Lower lobe of right lung (tissue), 2 donors: ENCODE results near the gene CDKAL1. TPM values are rescaled to one million over a fixed set of nuclear protein-coding genes. Genes with fewer than 3 reads are reported as not detected.

Experiments
- ATAC-seq, 2 donors: fragments of 200-7000 bp; cut with Tn5 transposase; one replicate each; pipeline ENCODE4 v1.9.1; 2020 to 2022; ENCODE audit warnings: mild to moderate bottlenecking in 2 of 2, moderate library complexity in 2 of 2
- DNase-seq: peaks from one replicate; pipeline ENCODE4 v3.0.0-alpha.2; 2020
- H3K27ac ChIP-seq: fragments of 200-600 bp; one replicate; pipeline ENCODE4 v1.8.0; 2022
- H3K27me3 ChIP-seq: fragments of 200-600 bp; one replicate; pipeline ENCODE4 v1.8.0; 2022; ENCODE audit warnings: low read depth
- H3K36me3 ChIP-seq: fragments of 200-600 bp; one replicate; pipeline ENCODE4 v1.8.0; 2022; ENCODE audit warnings: mild to moderate bottlenecking
- H3K4me1 ChIP-seq: fragments of 200-600 bp; one replicate; pipeline ENCODE4 v1.8.0; 2022
- H3K4me3 ChIP-seq: fragments of 200-600 bp; one replicate; pipeline ENCODE4 v1.8.0; 2022; ENCODE audit warnings: mild to moderate bottlenecking
- H3K9me3 ChIP-seq: fragments of 200-600 bp; one replicate; pipeline ENCODE4 v1.8.0; 2022
- intact Hi-C: fragments of 100-400 bp; cut with DNase I; formaldehyde crosslinking; loops from one replicate; pipeline ENCODE4 v1.11.0; 2022
- total RNA-seq: library from RNA; stranded (reverse); fragmentation: NEBNext Ultra II Directional; extraction: Animal tissue kit (Norgen Biotek cat#: 25700); gene quantifications from one replicate; pipeline ENCODE4 v1.2.1, GENCODE V29; 2021
- TF ChIP-seq, protein P1 (sequence below): fragments of 200-600 bp; IDR thresholded peaks from one replicate; pipeline ENCODE4 v1.8.0; 2022; ENCODE audit warnings: antibody characterized with exemption, mild to moderate bottlenecking
- donor health status: DM: no; HTN: yes; CAD: no; lungs with severe emphysema.

Gene CDKAL1
- total RNA-seq, 1 donor from 2014 or later: 16.0 TPM

DNA sequence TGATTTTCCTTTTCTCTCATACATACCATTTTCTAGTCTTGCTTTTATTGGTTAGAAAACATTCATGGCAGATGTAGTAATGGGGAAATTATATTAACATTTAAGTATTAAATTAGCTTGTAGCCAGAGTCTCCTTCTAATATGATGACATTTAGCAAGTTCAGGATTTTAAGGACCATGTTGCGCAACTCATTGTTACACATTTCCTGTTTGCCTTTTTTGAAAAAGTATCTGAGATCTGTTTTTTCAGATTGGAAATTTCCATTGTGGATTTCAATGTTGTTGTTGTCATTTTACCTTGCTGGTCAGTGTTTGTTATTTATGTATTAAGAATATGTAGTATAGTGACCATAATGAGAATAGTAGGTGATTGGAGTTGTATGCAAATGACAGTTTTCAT lies 38.7 kb downstream of the CDKAL1 start:
- Histone ChIP-seq H3K27me3 (no peaks in the 10 kb centered on the region), H3K27ac (no peak overlapping the region), H3K36me3 (peaks cover 8% of the 10 kb centered on the region), H3K4me3 (no peak overlapping the region), H3K9me3 (no peaks in the 10 kb centered on the region), H3K4me1 (peaks cover 14% of the 10 kb centered on the region)
- TF ChIP-seq, protein P1, sequence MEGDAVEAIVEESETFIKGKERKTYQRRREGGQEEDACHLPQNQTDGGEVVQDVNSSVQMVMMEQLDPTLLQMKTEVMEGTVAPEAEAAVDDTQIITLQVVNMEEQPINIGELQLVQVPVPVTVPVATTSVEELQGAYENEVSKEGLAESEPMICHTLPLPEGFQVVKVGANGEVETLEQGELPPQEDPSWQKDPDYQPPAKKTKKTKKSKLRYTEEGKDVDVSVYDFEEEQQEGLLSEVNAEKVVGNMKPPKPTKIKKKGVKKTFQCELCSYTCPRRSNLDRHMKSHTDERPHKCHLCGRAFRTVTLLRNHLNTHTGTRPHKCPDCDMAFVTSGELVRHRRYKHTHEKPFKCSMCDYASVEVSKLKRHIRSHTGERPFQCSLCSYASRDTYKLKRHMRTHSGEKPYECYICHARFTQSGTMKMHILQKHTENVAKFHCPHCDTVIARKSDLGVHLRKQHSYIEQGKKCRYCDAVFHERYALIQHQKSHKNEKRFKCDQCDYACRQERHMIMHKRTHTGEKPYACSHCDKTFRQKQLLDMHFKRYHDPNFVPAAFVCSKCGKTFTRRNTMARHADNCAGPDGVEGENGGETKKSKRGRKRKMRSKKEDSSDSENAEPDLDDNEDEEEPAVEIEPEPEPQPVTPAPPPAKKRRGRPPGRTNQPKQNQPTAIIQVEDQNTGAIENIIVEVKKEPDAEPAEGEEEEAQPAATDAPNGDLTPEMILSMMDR: no peak
- intact Hi-C loops: no loop called here
- ATAC-seq: no peak
- DNase-seq: no peak

DNA sequence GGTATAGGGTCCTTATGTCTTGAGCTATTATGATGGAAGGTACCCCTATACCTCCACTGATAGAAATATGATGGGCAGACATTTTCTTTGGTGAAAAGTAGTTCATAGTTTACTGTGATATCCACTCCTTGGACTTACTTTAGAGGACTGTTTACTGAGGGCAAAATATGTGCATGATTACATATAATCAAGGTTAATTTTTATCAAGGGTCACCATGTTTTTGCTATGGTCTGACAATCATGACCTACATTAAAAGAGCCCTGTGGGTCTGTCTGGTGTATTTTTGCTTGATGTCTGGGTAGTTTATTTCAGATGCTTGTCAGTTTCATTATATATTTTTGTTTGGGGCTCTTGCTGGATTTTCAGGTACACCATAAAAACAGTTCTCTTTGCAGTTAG lies 40.1 kb downstream of the CDKAL1 start:
- Histone ChIP-seq H3K4me1 (peaks cover 14% of the 10 kb centered on the region), H3K27ac (no peak overlapping the region), H3K4me3 (no peak overlapping the region), H3K9me3 (no peaks in the 10 kb centered on the region), H3K27me3 (no peaks in the 10 kb centered on the region), H3K36me3 (peaks cover 13% of the 10 kb centered on the region)
- TF ChIP-seq, protein P1: no peak
- ATAC-seq (no peak), DNase-seq (no peak)
- intact Hi-C loops: no loop called here

DNA sequence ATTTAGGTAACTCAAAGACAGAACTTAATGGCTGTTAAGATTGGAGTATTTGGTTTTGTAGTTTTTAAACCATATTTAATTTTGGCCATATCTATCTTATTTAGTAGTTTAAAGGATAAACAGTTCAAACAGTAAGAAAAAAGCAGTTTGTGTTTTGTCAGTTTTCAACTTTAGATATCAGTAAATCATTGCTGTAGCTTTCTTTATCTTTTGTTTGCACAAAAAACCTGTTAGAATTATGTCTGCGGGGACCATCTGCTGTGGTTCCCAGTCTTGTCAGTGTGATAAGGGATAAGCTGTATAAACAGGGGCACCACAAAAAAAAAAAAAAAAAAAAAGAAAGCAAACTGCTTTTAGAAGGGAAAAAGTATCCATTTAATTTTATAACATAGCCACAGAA lies 40.9 kb downstream of the CDKAL1 start:
- Histone ChIP-seq H3K4me3 (no peak overlapping the region), H3K27ac (no peak overlapping the region), H3K4me1 (peaks cover 14% of the 10 kb centered on the region), H3K27me3 (no peaks in the 10 kb centered on the region), H3K9me3 (no peaks in the 10 kb centered on the region), H3K36me3 (peaks cover 13% of the 10 kb centered on the region)
- DNase-seq: no peak
- intact Hi-C loops: no loop called here
- TF ChIP-seq, protein P1: no peak
- ATAC-seq: no peak

DNA sequence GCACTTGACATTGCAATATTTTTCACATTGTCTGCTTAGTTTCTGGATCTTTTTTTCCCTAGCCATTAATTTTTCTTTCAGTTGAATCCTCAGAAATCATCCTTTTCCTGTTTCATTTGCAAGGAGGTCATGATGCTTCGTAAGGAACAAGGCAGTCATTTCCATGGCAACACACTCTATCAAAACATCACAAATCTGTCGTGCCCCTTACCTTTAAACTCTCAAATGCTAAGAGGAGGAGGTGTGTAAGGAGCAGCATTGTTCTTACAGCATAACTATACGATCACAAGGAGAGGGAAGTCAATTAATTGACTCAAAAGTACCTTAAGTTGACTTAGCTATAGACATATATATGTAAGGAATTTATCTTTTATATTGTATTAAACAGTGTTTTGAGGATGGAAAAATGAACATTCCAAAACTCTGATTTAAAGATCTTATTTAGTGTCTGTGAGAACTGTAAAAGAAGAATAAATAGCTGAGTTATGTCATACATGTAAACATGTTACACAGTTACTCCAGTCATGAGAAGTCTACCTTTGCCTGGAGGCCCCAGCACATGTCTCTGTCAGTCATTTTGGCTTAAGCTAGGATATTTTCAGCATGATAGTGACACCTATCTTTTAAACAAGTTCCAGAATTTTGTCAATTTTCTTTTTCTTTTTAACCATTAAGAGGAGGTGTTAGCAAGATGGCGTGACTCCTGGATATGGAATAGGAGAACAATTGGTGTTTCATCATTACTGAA lies 41.6 kb downstream of the CDKAL1 start:
- Histone ChIP-seq H3K9me3 (no peaks in the 10 kb centered on the region), H3K27me3 (no peaks in the 10 kb centered on the region), H3K4me3 (no peak overlapping the region), H3K27ac (no peak overlapping the region), H3K4me1 (peaks cover 14% of the 10 kb centered on the region), H3K36me3 (peaks cover 17% of the 10 kb centered on the region)
- intact Hi-C loops: no loop called here
- DNase-seq (no peak), ATAC-seq (no peak)
- TF ChIP-seq, protein P1: no peak

DNA sequence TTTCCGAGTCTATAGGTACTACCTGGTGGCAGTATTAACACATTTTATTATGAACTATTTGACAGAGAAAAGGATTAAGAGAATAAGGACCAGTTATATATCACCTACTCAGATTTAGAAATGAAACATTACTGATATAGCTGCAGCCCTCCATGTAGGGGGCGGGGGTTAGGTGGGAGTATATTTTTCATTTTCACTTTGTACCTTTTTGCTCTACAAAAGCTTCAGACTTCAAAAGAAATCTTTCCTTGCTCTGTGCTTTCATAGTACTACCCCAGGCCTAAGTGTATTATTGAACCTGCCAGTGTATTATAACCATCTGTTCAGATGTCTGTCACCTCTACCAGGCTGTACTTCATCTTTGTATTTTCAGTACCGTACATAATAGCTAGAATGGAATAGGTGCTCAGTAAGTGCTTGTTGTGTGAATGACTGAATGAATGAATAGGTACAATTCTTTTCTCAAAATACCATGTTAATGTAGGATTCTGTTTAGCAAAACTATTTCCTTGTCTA lies 43.0 kb downstream of the CDKAL1 start:
- ATAC-seq (no peak), DNase-seq (no peak)
- TF ChIP-seq, protein P1: no peak
- Histone ChIP-seq H3K27me3 (no peaks in the 10 kb centered on the region), H3K4me1 (peaks cover 12% of the 10 kb centered on the region), H3K27ac (no peak overlapping the region), H3K4me3 (no peak overlapping the region), H3K36me3 (peaks cover 18% of the 10 kb centered on the region), H3K9me3 (no peaks in the 10 kb centered on the region)
- intact Hi-C loops: no loop called here
